ENCODE data around the gene LHX5.
A peak's percentile ranks its signal among the peaks of the same experiment; 100 is the strongest.

The LHX5 gene

DNA sequence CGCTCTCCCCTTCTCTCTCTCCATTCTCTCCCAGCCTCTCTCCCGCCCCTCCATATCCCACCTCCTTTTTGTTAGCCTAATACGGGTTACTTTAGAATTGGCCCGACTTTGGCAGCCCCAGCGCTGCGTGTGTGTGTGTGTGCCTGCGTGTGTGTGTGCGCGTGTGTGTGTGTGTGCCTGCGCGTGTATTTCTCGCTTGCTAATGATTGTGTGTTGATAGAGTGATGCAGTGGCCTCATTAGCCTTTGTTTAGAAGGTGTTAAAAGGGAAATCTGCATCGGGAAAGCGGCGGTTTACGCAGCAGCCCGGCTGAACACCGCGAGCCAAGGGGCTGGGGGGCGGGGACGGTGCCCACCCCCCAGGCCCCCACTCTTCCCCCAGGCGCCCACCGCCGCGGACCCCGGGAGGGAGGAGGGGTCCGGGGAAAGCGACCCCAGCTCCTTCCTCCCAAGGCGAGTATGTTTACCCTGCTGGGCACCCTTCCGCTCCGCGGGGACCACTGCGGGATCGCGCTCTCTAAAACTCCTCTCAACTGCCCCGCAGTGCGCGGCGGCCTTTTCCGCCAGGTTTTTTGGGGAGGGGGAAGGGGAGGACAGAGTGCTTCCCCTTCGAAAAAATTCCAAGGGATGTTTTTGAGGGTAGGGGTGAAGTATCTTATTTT is 6.8 kb upstream of the LHX5 start:
- H3K18ac ChIP-seq (ENCODE audit: low read depth in 1 of 2, low read length in 2 of 2) = no peak overlapping the region
- no peaks in the 10 kb centered on the region for H3K36me3 ChIP-seq (ENCODE audit: control insufficient read depth in 1 of 2, insufficient read depth in 2 of 2, low read depth in 1 of 2, low read length in 2 of 2)
- H3K4me3 ChIP-seq (ENCODE audit: insufficient read depth in 1 of 2, low read depth in 1 of 2, low read length in 2 of 2) = no peak overlapping the region
- no peak overlapping the region for H4K8ac ChIP-seq (ENCODE audit: low read length)
- H2BK120ac ChIP-seq (ENCODE audit: low read depth, low read length) = no peak overlapping the region
- no peak overlapping the region for H3K27ac ChIP-seq (ENCODE audit: low read length, poor library complexity, severe bottlenecking)
- no peak overlapping the region for H3K23ac ChIP-seq (ENCODE audit: low read length in 2 of 2)
- peaks cover 7% of the 10 kb centered on the region for H3K9me3 ChIP-seq (ENCODE audit: control insufficient read depth, low read length)
- no peak overlapping the region for H2BK12ac ChIP-seq (ENCODE audit: low read length in 2 of 2)
- H3K79me1 ChIP-seq (replicated peaks; ENCODE audit: low read length, poor library complexity, severe bottlenecking) = no peaks in the 10 kb centered on the region
- H2AFZ ChIP-seq (ENCODE audit: low read depth, low read length) = no peak overlapping the region
- H3K4me1 ChIP-seq (ENCODE audit: control insufficient read depth, insufficient read depth, low read depth, low read length) = peaks cover 7% of the 10 kb centered on the region
- H3K9ac ChIP-seq (ENCODE audit: low read length) = no peak overlapping the region
- no peak for DNase-seq
- no peak overlapping the region for H2AK5ac ChIP-seq (ENCODE audit: low read length, severe bottlenecking)
- 5% methylated on average over 37 of the region's 41 CpGs for WGBS
- peaks cover 81 to 89% of the 10 kb centered on the region in 2 experiments for H3K27me3 ChIP-seq (ENCODE audit: control insufficient read depth in 1 of 2, insufficient read depth in 1 of 2, low read length in 2 of 2)
- H3K4ac ChIP-seq (ENCODE audit: low read depth in 1 of 2, low read length in 2 of 2) = no peak overlapping the region
- H3K14ac ChIP-seq (ENCODE audit: low read length in 2 of 2) = no peak overlapping the region
- no peak overlapping the region for H2BK15ac ChIP-seq (ENCODE audit: low read depth, poor library complexity, severe bottlenecking)
- no peak overlapping the region for H4K91ac ChIP-seq (ENCODE audit: low read length)
- no peak overlapping the region for H3K4me2 ChIP-seq (ENCODE audit: low read length, poor library complexity, severe bottlenecking)
- H2BK5ac ChIP-seq (ENCODE audit: low read depth, low read length, poor library complexity, severe bottlenecking) = no peak overlapping the region

DNA sequence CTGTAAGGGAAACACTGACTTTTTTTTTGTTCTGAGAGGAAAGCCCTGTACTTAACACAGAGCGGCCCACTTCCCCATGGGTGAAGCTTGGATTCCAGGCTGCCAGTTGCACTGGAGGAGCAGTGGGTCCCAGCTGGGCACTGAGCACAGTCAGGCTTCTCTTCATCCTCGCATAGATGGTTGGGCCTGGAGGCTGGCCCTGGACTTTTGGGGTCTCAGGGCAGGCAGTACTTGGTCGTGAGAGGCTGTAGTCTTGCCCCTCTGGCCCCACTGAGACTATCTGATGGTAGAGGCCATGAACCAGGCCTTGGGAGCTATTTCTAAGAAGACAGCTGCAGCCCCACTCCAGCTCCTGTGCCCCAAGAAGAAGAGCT is 6.2 kb upstream of the LHX5 start:
- no peak overlapping the region for H3K27ac ChIP-seq (ENCODE audit: low read length, poor library complexity, severe bottlenecking)
- H4K91ac ChIP-seq (ENCODE audit: low read length) = no peak overlapping the region

DNA sequence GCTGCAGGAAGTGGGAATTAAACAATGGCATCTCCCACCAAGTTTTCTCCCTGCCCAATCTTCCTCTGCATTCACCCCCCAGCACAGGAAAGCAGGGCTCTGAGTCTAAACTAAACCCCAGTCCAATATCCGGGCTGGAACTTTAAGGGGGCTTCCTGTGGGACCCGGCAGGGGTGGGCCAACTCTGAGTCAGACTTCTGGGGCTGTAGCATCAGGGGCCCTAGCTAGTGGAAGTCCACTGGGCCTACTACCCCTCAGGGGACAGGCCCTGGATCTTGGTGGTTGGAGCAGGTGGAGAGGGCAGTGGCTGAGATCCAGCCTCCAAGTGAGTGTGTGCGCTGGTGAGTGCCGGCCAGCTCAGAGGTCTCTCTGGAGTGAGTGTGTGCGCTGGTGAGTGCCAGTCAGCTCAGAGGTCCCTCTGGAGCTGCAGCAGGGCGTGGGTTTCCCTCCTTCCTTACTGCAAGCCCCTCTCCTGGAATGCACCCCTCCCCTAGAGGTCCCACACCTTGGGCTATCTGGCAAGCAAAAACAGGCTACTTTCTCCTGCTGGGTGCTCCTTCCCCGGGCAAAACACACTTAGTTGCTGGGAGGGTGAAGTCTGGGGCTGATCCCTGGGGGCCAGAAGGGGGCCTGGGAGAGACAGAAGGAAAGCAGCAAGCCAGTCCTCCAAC is 5.6 kb upstream of the LHX5 start:
- Histone ChIP-seq H2AK5ac (ENCODE audit: low read length, severe bottlenecking) (no peak overlapping the region), H3K27me3 (ENCODE audit: control insufficient read depth in 1 of 2, insufficient read depth in 1 of 2, low read length in 2 of 2) (peaks cover 87 to 89% of the 10 kb centered on the region in 2 experiments), H2BK120ac (ENCODE audit: low read depth, low read length) (no peak overlapping the region), H3K23ac (ENCODE audit: low read length in 2 of 2) (no peak overlapping the region), H3K4me2 (ENCODE audit: low read length, poor library complexity, severe bottlenecking) (no peak overlapping the region), H3K14ac (ENCODE audit: low read length in 2 of 2) (no peak overlapping the region), H3K9me3 (ENCODE audit: control insufficient read depth, low read length) (peaks cover 7% of the 10 kb centered on the region), H3K9ac (ENCODE audit: low read length) (no peak overlapping the region), H3K36me3 (ENCODE audit: control insufficient read depth in 1 of 2, insufficient read depth in 2 of 2, low read depth in 1 of 2, low read length in 2 of 2) (no peaks in the 10 kb centered on the region), H2BK15ac (ENCODE audit: low read depth, poor library complexity, severe bottlenecking) (no peak overlapping the region), H2BK5ac (ENCODE audit: low read depth, low read length, poor library complexity, severe bottlenecking) (no peak overlapping the region), H3K18ac (ENCODE audit: low read depth in 1 of 2, low read length in 2 of 2) (no peak overlapping the region), H3K27ac (ENCODE audit: low read length, poor library complexity, severe bottlenecking) (no peak overlapping the region), H2AFZ (ENCODE audit: low read depth, low read length) (no peak overlapping the region), H4K91ac (ENCODE audit: low read length) (no peak overlapping the region), H4K8ac (ENCODE audit: low read length) (no peak overlapping the region), H2BK12ac (ENCODE audit: low read length in 2 of 2) (no peak overlapping the region), H3K4me3 (ENCODE audit: insufficient read depth in 1 of 2, low read depth in 1 of 2, low read length in 2 of 2) (no peak overlapping the region), H3K4ac (ENCODE audit: low read depth in 1 of 2, low read length in 2 of 2) (no peak overlapping the region), H3K79me1 (replicated peaks; ENCODE audit: low read length, poor library complexity, severe bottlenecking) (no peaks in the 10 kb centered on the region), H3K4me1 (ENCODE audit: control insufficient read depth, insufficient read depth, low read depth, low read length) (peaks cover 7% of the 10 kb centered on the region)
- 10% methylated on average over 4 of the region's 7 CpGs for WGBS
- no peak for DNase-seq

More for the DNA sequence above, 6.2 kb upstream of the LHX5 start:
- H4K8ac ChIP-seq (ENCODE audit: low read length) = no peak overlapping the region
- H3K36me3 ChIP-seq (ENCODE audit: control insufficient read depth in 1 of 2, insufficient read depth in 2 of 2, low read depth in 1 of 2, low read length in 2 of 2) = no peaks in the 10 kb centered on the region
- H2BK12ac ChIP-seq (ENCODE audit: low read length in 2 of 2) = no peak overlapping the region
- no peak overlapping the region for H3K4me2 ChIP-seq (ENCODE audit: low read length, poor library complexity, severe bottlenecking)
- no peak overlapping the region for H2AK5ac ChIP-seq (ENCODE audit: low read length, severe bottlenecking)
- H3K9ac ChIP-seq (ENCODE audit: low read length) = no peak overlapping the region
- peaks cover 82 to 89% of the 10 kb centered on the region in 2 experiments for H3K27me3 ChIP-seq (ENCODE audit: control insufficient read depth in 1 of 2, insufficient read depth in 1 of 2, low read length in 2 of 2)
- no peak overlapping the region for H3K4me3 ChIP-seq (ENCODE audit: insufficient read depth in 1 of 2, low read depth in 1 of 2, low read length in 2 of 2)
- H3K9me3 ChIP-seq (ENCODE audit: control insufficient read depth, low read length) = peaks cover 7% of the 10 kb centered on the region
- peaks cover 7% of the 10 kb centered on the region for H3K4me1 ChIP-seq (ENCODE audit: control insufficient read depth, insufficient read depth, low read depth, low read length)
- no peak overlapping the region for H3K14ac ChIP-seq (ENCODE audit: low read length in 2 of 2)
- H3K23ac ChIP-seq (ENCODE audit: low read length in 2 of 2) = no peak overlapping the region
- H2AFZ ChIP-seq (ENCODE audit: low read depth, low read length) = no peak overlapping the region
- 0% methylated on average over 3 of the region's 3 CpGs for WGBS
- H2BK15ac ChIP-seq (ENCODE audit: low read depth, poor library complexity, severe bottlenecking) = no peak overlapping the region
- no peak overlapping the region for H2BK5ac ChIP-seq (ENCODE audit: low read depth, low read length, poor library complexity, severe bottlenecking)
- no peak overlapping the region for H3K4ac ChIP-seq (ENCODE audit: low read depth in 1 of 2, low read length in 2 of 2)
- DNase-seq = no peak
- no peak overlapping the region for H2BK120ac ChIP-seq (ENCODE audit: low read depth, low read length)
- no peaks in the 10 kb centered on the region for H3K79me1 ChIP-seq (replicated peaks; ENCODE audit: low read length, poor library complexity, severe bottlenecking)
- H3K18ac ChIP-seq (ENCODE audit: low read depth in 1 of 2, low read length in 2 of 2) = no peak overlapping the region

DNA sequence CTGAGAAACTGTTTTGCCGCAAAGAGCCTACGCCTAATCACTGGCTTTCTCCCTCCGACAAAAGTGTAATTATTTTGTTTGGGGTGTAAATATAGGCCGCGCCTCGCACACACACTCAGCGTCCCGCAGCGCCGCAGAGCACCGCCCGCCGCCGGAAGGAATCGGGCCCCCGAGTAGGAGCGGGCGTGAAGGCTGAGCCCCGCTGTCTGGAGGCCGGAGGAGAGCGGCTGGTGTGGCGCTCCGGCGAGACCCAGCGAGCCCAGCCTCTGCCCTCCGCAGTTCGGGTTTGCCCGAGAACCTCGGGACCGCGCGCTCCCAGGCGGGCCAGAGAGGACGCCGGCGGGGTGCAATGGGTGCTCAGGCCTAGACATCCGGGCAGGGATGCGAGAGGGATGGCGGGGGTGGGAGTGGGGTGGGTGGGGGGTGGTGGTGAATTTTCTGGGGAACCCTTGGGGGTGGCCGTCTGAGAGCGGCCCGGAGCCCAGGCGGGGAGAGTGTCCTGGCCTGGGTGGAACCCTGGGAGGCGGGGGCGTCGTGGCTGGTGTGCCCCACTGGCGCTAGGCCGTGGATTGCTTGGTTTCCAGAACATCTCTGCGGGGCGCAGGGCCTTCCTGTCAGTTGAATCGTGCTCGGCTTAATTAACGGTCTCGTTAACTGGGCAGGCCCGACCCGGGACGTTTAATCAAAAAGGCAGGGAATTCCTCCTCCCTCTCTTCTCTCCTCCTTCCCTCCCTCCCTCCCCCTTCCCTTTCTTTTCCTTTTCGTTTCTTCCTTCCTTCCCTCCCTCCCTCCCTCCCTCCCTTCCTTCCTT is 4.7 kb upstream of the LHX5 start:
- Histone ChIP-seq H3K79me1 (replicated peaks; ENCODE audit: low read length, poor library complexity, severe bottlenecking) (no peaks in the 10 kb centered on the region), H3K9ac (ENCODE audit: low read length) (no peak overlapping the region), H3K4ac (ENCODE audit: low read depth in 1 of 2, low read length in 2 of 2) (no peak overlapping the region), H3K27ac (ENCODE audit: low read length, poor library complexity, severe bottlenecking) (no peak overlapping the region), H2BK120ac (ENCODE audit: low read depth, low read length) (no peak overlapping the region), H3K36me3 (ENCODE audit: control insufficient read depth in 1 of 2, insufficient read depth in 2 of 2, low read depth in 1 of 2, low read length in 2 of 2) (no peaks in the 10 kb centered on the region), H2BK12ac (ENCODE audit: low read length in 2 of 2) (no peak overlapping the region), H2BK5ac (ENCODE audit: low read depth, low read length, poor library complexity, severe bottlenecking) (no peak overlapping the region), H4K91ac (ENCODE audit: low read length) (no peak overlapping the region), H3K18ac (ENCODE audit: low read depth in 1 of 2, low read length in 2 of 2) (no peak overlapping the region), H3K9me3 (ENCODE audit: control insufficient read depth, low read length) (peaks cover 7% of the 10 kb centered on the region), H2AK5ac (ENCODE audit: low read length, severe bottlenecking) (no peak overlapping the region), H3K23ac (ENCODE audit: low read length in 2 of 2) (peak overlapping the region in 1 of 2 experiments; percentile 19), H3K14ac (ENCODE audit: low read length in 2 of 2) (no peak overlapping the region), H2BK15ac (ENCODE audit: low read depth, poor library complexity, severe bottlenecking) (no peak overlapping the region), H4K8ac (ENCODE audit: low read length) (no peak overlapping the region), H3K4me2 (ENCODE audit: low read length, poor library complexity, severe bottlenecking) (peak overlapping the region; percentile 35), H2AFZ (ENCODE audit: low read depth, low read length) (no peak overlapping the region), H3K4me1 (ENCODE audit: control insufficient read depth, insufficient read depth, low read depth, low read length) (peaks cover 11% of the 10 kb centered on the region), H3K4me3 (ENCODE audit: insufficient read depth in 1 of 2, low read depth in 1 of 2, low read length in 2 of 2) (no peak overlapping the region), H3K27me3 (ENCODE audit: control insufficient read depth in 1 of 2, insufficient read depth in 1 of 2, low read length in 2 of 2) (peaks cover 92 to 96% of the 10 kb centered on the region in 2 experiments)
- 2% methylated on average over 52 of the region's 58 CpGs for WGBS
- DNase-seq = no peak

All from mesenchymal stem cell (in vitro differentiated cells and primary cell).